HG03039 (cell line): ENCODE data around the gene TMEM126A.
"Not testable (repeated sequence)": the region's sequence is repeated elsewhere in the genome, so short reads cannot be mapped to it uniquely, and the experiment has no call there.

Experiments used
- ATAC-seq: cut with Tn5 transposase; IDR thresholded peaks from one replicate; pipeline ENCODE4 v1.9.1; 2021; ENCODE audit warnings: mild to moderate bottlenecking, moderate library complexity; ENCODE audit not compliant: unreplicated experiment

Gene TMEM126A

DNA sequence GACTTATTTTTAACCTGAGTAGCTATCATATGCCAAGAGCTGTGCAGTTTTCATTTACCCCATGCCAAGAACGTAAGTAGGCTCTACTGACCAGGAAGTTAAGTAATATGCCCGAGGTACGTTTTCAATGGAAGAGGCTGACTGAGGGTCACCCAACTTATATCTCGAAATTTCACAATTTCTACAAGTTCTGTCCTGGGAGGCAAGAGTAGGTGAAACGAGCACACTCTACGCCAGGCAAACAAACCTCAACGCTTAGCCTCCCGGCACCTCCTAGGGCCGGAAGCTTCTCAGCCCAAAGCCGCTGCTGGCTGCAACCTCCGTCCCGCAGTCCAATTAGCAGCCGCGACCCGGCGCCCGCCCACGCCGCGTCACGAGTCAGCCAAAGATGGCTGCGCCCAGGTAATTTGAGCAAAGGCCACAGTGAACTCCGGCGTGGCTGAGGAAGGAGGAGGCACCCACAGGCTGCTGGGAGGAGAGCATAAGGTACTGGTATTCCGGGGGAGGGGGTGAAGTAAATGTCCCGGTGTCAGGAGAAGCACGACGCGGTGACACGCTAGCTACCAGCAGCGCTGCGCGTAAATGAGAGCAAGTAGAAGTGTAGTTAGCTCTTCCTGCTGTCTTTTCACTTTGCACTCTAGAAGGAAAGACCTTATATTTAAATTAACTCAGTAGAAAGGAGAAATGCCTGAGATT is at the start of gene TMEM126A:
TMEM126A (plus strand) TSS at position 364 of the 696 bp plus-strand sequence. CDS start 2,289 bp downstream, outside the sequence.
- ATAC-seq = peak; percentile 98

DNA sequence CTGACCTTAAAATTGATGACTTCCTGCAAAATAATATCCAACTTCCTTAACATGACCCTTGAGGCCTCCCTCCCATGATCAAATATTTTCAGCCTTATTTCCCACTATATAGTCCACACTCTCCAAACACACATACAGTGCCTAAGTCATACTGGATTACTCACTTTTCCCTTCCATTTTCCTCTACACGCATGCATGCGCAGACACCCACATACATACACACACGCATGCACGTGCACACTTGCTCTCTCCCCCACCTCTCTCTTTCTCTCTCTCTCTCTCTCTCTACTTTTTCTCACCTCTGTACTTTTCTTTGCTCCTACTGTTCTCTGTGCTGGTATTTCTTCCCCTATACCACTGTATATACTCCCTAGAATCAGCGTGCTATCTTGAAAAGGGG is 48.7 kb upstream of the TMEM126A start:
- ATAC-seq = no peak

DNA sequence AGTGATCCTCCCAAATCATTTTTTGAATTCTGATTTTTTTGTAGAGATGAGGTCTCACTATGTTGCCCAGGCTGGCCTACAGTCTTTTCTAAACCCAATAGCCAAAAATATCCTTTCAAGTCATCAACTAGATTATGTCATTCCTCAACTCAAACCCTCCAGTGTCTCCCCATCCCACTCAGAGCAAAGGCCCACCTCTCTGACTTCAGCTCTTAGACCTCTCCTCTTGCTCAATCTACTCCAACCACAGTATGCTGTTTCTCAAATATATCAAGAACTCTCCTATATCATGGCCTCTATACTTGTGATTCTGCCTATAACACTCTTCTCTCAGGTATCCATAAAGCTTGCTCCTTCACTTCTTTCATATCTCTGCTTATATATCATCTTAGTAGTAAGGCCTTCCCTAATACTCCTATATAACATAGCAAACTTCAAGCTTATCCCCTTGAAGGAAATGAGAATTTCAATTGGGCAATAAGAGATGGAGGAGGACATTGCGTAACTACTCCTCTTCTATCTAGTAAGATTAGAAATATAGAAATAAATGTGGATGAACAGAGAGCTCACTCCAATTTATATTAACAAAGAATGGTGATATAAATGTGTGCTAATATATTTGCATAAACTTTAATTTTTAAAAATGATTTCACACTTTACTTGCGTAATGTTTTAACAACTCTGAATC is 45.1 kb upstream of the TMEM126A start:
- ATAC-seq = no peak

DNA sequence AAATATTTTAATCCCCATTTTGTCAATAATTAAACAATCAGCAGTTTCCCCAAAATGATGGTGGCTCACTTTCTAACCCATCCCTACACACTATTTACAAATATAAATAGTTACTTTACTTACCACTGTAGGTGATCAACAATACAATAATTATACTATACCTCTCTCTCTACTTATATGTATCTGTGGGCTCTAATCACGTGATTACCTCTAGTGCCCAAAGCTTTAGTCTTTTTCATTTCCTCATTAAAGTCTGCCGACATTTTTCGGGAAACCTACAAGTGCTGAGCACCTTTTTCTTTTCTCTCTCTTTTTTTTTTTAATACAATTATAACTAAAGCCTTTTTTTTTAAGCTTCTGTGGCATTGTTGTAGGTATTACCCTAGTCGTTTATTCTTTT is 44.5 kb upstream of the TMEM126A start:
- ATAC-seq = no peak

DNA sequence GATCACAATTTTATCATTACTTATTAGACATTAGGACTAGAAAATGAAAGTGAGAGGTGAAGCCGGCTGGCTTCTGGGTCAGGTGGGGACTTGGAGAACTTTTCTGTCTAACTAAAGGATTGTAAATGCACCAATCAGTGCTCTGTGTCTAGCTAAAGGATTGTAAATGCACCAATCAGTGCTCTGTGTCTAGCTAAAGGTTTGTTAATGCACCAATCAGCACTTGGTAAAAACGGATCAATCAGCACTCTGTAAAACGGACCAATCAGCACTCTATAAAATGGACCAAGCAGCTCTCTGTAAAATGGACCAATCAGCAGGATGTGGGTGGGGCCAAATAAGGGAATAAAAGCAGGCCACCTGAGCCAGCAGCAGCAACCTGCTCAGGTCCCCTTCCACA is 41.5 kb upstream of the TMEM126A start:
- ATAC-seq = not testable (repeated sequence)

DNA sequence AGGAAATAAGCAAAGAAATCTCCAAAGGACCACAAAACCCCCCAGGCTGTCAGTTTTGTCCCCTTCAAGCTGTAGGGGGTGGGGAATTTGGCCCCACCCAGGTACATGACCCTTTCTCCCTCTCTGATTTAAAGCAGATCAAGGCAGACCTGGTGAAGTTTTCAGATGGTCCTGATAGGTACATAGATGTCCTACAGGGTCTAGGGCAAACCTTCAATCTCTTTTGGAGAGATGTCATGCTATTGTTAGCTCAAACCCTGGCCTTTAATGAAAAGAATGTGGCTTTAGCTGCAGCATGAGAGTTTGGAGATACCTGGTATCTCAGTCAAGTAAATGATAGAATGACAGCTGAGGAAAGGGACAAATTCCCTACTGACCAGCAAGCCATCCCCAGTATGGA is 39.1 kb upstream of the TMEM126A start:
- ATAC-seq = not testable (repeated sequence)

DNA sequence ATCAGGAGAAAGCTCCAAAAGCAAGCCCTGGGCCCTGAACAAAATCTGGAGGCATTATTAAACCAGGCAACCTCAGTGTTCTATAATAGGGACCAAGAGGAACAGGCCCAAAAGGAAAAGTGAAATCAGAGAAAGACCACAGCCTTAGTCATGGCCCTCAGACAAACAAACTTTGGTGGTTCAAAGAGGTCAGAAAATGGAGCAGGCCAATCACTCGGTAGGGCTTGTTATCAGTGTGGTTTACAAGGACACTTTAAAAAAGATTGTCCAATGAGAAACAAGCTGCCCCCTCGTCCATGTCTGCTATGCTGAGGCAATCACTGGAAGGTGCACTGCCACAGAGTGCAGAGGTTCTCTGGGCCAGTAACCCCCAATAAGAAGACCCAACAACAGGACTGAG is 38.5 kb upstream of the TMEM126A start:
- ATAC-seq = not testable (repeated sequence)

DNA sequence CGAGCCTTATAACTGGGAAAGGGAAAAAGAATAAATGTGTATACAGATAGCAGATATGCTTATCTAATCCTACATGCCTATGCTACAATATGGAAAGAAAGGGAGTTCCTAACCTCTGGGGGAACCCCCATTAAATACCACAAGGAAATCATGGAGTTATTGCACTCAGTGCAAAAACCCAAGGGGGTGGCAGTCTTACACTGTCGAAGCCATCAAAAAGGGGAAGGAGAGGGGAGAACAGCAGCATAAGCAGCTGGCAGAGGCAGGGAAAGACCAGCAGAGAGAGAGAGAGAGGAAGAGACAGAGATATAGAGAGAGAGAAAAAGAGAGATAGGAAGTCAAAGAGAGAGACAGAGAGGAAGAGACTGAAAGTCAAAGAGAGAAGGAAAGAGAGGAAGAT is 36.1 kb upstream of the TMEM126A start:
- ATAC-seq = not testable (repeated sequence)

DNA sequence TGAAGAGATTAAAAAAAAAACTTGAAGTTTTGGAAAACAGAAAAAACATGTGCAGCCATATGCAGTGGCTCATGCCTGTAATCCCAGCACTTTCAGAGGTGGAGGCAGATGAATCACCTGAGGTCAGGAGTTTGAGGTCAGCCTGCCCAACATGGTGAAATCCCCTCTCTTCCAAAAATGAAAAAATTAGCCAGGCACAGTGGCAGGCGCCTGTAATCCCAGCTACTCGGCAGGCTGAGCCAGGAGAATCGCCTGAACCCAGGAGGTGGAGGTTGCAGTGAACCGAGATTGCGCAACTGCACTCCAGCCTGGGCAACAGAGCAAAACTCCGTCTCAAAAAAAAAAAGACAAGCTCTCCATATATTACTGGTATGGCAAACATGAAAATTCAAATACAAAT is 28.3 kb upstream of the TMEM126A start:
- ATAC-seq = no peak

DNA sequence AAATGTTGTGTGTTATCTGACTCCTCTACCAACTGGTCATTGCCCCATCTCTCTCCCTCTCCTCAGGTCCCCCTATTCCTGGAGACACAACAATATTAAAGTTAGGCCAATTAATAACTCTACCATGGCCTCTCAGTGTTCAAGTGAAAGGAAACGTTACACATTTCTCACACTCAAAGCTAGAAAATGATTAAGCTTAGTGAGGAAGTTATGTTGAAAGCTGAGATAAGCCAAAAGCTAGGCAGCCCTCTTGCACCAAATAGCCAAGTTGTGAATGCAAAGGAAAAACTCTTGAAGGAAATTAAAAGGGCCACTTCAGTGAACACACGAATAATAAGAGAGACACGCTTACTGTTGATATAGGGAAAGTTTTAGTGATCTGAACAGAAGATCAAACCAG is 27.5 kb upstream of the TMEM126A start:
- ATAC-seq = no peak

DNA sequence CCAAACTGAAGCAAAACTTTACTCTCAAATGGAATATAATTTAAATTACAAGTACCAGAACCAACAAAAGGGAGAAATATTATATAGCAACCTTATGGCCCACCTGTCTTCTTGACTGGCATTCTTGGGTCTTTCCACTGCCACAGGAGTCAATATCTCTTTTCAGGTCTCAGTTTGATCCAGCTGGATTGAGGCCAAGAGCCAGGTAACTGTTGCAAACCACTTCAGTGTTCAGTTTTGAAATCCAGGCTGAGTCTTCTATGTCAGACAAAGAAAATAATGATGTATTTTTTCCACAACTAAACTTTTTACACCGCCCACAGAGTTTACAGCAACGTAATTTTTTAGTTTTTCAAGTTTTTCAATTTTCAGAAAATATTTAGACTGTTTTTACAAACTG is 21.3 kb upstream of the TMEM126A start:
- ATAC-seq = no peak

DNA sequence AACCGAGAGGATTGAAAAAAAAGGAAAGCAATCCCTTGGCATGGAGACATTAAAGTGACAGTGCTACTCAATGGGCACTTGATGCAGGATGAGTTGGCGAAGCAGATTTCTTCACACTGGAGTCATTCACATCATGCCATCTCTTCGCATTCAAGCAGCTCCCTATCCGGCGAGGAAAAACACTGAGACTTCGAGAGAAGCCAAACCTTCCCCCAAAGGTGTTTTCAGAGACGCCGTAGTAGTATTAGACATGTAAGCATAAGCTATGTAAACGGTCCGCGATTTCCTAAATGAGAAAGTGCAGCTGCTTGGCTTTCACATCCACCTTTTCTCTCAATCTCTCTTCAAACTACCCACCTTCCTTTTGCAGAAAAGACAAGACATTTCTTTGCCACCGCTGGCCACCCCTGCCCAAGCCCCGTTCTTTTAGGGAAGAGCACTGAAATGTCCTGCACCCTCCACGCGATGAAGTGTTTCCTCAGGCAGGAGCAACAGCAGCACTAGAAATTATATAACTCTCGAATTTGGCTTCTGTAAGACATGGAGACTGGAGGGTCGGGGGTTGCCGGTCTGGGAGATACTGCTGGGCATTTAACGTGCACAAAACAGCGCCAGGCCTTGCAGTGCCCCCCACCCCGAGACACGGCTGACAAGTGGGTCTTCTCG is 20.3 kb upstream of the TMEM126A start, which contains the start of gene DLG2:
DLG2 (minus strand) TSS at position 13 of the 666 bp plus-strand sequence.
- ATAC-seq = no peak

DNA sequence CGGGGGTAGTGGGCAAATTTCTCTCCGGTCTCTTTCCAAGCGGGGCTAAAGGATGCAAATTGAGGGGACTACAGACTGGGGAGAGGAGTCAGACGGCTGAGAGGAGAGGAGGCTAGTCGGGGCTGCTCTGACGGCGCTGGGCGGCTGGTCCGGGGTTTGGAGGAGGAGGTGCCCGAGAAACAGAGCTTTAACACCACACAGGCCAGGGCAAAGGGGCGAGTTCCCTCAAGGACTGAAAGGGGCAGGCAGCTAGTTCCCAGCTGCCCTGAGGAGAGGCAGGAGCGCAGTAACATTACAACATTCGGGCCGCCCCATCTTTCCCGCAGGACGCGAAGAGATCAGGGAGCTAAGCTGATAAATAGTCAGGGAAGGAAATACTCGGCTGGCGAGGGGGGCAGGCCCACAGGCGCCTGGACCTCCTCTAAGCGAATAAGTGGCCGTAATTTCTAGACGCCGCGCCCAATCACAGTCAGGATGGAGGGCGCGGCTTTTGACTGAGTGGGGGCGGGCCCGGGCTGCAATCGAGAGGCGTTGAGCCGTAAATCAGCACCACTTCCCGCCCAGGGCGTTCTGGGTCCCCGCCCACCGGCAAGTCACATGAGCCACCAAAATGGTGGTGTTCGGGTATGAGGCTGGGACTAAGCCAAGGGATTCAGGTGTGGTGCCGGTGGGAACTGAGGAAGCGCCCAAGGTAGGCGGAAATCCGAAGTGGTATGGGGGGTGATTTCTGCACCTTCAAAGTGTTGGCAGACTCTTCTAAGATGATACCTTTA is 19.6 kb upstream of the TMEM126A start, which contains the start of gene TMEM126B:
TMEM126B (plus strand) TSS at position 596 of the 773 bp plus-strand sequence; CDS start at position 611, 15 bp downstream.
- ATAC-seq = peak; percentile 99

DNA sequence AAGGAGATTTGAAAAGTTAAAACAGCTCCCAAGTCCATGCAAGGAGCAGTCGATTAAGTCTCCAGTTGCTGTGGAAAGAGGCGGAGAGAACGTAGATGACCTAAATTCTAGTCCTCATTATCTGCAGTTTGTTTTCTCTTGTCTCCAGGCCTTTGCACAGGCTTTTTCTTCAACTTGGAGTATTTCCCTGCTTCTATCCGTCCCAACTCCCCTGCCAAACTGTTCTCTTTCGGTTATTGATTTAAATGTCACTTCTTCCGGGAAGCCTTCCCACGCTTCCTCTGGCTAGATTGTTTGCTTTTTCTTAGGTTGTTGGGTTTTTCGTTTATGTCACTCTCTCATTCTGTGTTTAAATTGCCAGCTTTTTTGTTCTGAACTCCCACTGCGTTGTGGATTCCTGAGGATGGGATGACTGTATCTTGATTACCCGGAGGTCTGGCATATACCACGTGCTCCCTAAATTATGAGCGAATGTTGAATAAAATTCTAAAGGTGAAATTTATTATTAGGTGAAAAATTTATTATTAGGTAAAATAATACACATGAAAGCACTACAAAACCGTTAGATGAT is 18.9 kb upstream of the TMEM126A start:
- peak; percentile 4 for ATAC-seq

DNA sequence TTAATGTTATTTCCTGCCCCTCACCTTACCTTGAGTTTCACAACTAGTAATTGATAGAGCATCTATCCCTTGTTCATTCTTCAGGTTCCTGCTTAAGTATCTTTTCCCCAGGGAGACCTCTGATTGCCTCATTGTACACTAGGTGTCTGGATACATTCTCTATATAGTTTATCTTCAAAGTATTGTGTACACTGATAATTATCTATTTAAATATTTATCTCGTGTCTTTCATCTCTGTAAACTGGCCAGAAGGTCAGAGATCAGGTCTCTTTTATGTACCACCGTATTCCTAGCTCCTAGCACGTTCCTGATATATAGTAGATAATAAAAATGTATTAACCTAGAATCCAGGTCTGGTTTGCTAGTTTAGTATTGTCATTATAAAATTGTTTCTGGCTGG is 13.0 kb upstream of the TMEM126A start:
- no peak for ATAC-seq

DNA sequence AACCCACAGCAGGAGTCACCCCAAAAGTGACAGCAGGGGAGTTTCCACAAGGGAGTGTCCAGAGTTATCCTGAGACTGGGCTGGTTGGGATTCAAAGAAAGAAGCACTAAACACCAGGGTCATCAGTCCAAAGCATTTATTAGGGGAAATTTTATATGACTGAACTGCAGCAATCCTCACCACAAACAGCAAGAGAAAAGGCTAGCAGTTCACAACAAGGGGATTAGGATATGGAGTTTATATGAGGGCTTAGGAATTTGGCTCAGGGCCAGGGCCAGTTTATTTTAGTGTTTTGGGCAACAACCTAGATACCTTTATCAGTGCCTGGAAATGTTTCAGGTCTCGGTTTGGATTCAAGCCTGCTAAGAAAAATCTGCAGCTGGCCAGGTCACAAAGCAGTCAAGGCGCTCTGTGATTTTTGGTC is 4.6 kb upstream of the TMEM126A start:
- ATAC-seq = no peak

DNA sequence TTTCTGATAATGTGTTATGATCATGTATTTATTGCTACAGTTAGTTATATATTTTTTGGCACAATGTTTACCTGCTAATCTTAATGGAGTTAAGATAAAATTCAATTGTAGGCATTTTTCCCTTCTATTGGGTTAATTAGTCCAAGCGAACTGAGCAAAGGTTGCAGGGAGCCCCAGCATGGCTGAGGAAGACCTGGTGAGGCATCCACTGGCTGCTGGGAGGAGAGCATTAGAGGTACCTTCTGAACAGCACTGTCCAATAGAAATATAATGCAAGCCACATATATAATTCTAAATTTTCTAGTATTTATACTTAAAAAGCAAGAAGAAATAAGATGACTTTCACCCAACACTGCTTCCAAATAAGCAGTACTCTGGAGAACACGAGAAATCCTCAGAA is 689 bp upstream of the TMEM126A start:
- peak; percentile 6 for ATAC-seq

DNA sequence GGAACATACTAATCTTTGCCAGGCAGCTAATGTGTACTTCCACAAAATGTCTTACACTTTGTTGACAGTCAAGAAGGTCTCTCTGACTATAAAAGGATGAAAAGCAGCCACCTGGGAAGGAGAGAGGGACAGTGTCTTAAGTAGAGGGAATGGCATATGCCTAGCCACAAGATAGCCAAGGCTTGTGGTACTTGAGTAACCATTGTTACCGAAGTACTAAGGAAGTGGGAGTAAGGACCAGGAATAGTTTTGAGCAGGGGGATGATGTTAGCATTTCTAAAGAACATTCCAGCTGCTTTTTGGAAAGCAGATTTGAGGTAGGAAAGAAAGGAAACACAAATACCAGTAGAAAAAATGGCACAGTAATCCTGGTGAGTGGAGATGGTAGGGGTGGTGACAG is 3.4 kb downstream of the TMEM126A start:
- no peak for ATAC-seq

DNA sequence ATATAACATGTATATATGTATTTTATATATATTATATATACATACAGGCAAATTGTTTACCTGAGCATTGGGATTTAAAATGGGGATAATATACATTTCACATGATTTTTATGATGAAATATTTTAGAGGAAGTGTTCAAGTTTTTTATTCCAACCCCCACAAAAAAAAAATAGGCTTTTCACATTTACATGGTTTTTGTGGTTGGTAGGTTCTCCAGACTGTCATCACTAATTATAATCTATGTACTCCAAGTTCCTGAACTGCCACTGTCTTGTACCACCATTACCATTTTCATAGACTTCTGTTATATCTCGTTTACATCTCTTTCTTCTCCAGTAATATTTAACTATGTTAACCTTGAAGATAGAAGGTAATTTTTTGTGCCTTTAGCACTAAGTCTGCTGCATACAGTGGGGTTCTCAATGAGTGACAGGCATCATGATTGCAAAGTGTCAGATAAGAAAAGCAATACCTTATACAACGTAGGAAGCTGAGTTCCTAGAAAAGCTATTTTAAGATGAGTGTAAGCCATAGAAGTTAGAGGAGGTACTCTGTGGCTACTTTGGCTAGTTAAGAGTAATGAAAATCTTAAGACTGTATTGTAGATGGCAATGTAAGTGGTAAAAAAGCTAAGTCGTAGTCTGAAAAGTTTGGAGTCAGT is 5.2 kb downstream of the TMEM126A start:
- ATAC-seq = no peak

DNA sequence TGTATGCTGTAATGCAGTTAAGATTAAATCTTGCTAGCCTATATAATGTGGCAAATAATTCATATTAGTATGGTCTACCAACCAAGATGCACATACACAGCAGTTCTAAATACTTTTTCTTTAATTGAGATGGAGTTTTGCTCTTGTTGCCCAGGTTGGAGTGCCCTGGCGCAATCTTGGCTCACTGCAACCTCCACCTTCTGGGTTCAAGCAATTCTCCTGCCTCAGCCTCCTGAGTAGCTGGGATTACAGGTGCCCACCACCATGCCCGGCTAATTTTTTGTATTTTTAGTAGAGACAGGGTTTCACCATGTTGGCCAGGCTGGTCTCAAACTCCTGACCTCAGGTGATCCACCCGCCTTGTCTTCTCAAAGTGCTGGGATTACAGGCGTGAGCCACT is 6.6 kb downstream of the TMEM126A start:
- not testable (repeated sequence) for ATAC-seq
